Nephron (organoid): ENCODE measurements around the gene DCN.

ENCODE experiments used
- H3K27ac Mint-ChIP-seq, 3 experiments: 2 replicates each; pipeline ENCODE4 v1.8.0; 2020; ENCODE audit warnings: mixed read lengths in 3 of 3, mild to moderate bottlenecking in 2 of 3, moderate library complexity in 1 of 3
- H3K27me3 Mint-ChIP-seq: 2 replicates; pipeline ENCODE4 v1.8.0; 2021; ENCODE audit warnings: low read depth, mild to moderate bottlenecking, moderate library complexity, mixed read lengths
- H3K36me3 Mint-ChIP-seq: 2 replicates; pipeline ENCODE4 v1.8.0; 2020; ENCODE audit warnings: low read depth, mixed read lengths
- H3K4me1 Mint-ChIP-seq: 2 replicates; pipeline ENCODE4 v1.8.0; 2020; ENCODE audit warnings: mixed read lengths
- H3K4me3 Mint-ChIP-seq, 3 experiments: 2 replicates each; pipeline ENCODE4 v1.8.0; 2020; ENCODE audit warnings: mild to moderate bottlenecking in 3 of 3, mixed read lengths in 3 of 3, moderate library complexity in 2 of 3
- H3K9me3 Mint-ChIP-seq: 2 replicates; pipeline ENCODE4 v1.8.0; 2020; ENCODE audit warnings: mixed read lengths
- CTCF ChIP-seq, 3 experiments: fragments of 200-600 bp; sonication (generic); IDR thresholded peaks; one replicate each; pipeline ENCODE4 v1.5.0; 2021; ENCODE audit warnings: antibody characterized with exemption in 3 of 3; ENCODE audit not compliant: unreplicated experiment in 3 of 3

DCN gene

GRCh38 chr12:91099341-91099740 is 83.3 kb downstream of the DCN start:
- H3K27me3 Mint-ChIP-seq, result no peaks in the 10 kb centered on the region
- peaks cover 12% of the 10 kb centered on the region for H3K4me1 Mint-ChIP-seq

GRCh38 chr12:91098941-91099340 is 83.7 kb downstream of the DCN start:
- Mint-ChIP-seq H3K27ac (no peak overlapping the region), H3K27me3 (no peaks in the 10 kb centered on the region), H3K4me1 (peaks cover 12% of the 10 kb centered on the region), H3K4me3 (no peak overlapping the region), H3K36me3 (no peaks in the 10 kb centered on the region), H3K9me3 (peaks cover 2% of the 10 kb centered on the region)
- TF ChIP-seq CTCF (IDR thresholded peaks at IDR 0.05; ENCODE audit: unreplicated experiment in 3 of 3), result no peak

More at GRCh38 chr12:91099341-91099740, 83.3 kb downstream of the DCN start:
- Mint-ChIP-seq H3K4me3 (no peak overlapping the region), H3K9me3 (peaks cover 2% of the 10 kb centered on the region), H3K36me3 (no peaks in the 10 kb centered on the region), H3K27ac (no peak overlapping the region)
- no peak for TF ChIP-seq CTCF (IDR thresholded peaks at IDR 0.05; ENCODE audit: unreplicated experiment in 3 of 3)

GRCh38 chr12:91098461-91098860 is 84.2 kb downstream of the DCN start:
- Mint-ChIP-seq H3K9me3 (peaks cover 2% of the 10 kb centered on the region), H3K36me3 (no peaks in the 10 kb centered on the region), H3K4me3 (no peak overlapping the region), H3K4me1 (peaks cover 15% of the 10 kb centered on the region), H3K27me3 (no peaks in the 10 kb centered on the region), H3K27ac (no peak overlapping the region)
- no peak for TF ChIP-seq CTCF (IDR thresholded peaks at IDR 0.05; ENCODE audit: unreplicated experiment in 3 of 3)

- no peak overlapping the region for H3K27ac Mint-ChIP-seq
- peaks cover 13% of the 10 kb centered on the region for H3K4me1 Mint-ChIP-seq
- no peaks in the 10 kb centered on the region for H3K36me3 Mint-ChIP-seq
- H3K27me3 Mint-ChIP-seq, result no peaks in the 10 kb centered on the region
- H3K4me3 Mint-ChIP-seq, result no peak overlapping the region
- no peak for TF ChIP-seq CTCF (IDR thresholded peaks at IDR 0.05; ENCODE audit: unreplicated experiment in 3 of 3)
- peaks cover 15% of the 10 kb centered on the region for H3K9me3 Mint-ChIP-seq
Observed at GRCh38 chr12:91094957-91095356, 87.7 kb downstream of the DCN start.

GRCh38 chr12:91094032-91094662 is 88.5 kb downstream of the DCN start:
- H3K27me3 Mint-ChIP-seq, result no peaks in the 10 kb centered on the region

More at GRCh38 chr12:91094032-91094662, 88.5 kb downstream of the DCN start:
- Mint-ChIP-seq H3K9me3 (peaks cover 23% of the 10 kb centered on the region), H3K4me1 (peaks cover 11% of the 10 kb centered on the region), H3K36me3 (peaks cover 3% of the 10 kb centered on the region), H3K4me3 (no peak overlapping the region), H3K27ac (peak overlapping the region in 1 of 3 experiments; percentile 7)
- no peak for TF ChIP-seq CTCF (IDR thresholded peaks at IDR 0.05; ENCODE audit: unreplicated experiment in 3 of 3)
